ENCODE measurements around the gene USP7. TPM values are rescaled to one million over a fixed set of nuclear protein-coding genes. Genes with fewer than 3 reads are reported as not detected.
"Not testable (repeated sequence)": the region's sequence is repeated elsewhere in the genome, so short reads cannot be mapped to it uniquely, and the experiment has no call there.

USP7 gene
- polyA plus RNA-seq, 3 donors: 18.6 to 30.5 (median 27.3) TPM

DNA sequence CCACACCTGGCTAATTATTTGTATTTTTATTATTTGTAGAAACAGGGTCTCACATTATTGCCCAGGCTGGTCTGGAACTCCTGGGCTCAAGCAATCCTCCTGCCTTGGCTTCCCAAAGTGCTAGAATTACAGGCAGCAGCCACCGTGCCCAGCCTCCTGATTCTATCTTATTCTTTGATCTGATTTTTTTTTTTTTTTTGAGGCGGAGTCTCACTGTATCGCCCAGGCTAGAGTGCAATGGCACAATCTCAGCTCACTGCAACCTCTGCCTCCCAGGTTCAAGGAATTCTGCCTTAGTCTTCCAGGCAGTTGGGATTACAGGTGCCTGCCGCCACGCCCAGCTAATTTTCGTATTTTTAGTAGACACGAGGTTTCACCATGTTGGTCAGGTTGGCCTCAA, 88.4 kb downstream of the USP7 start:
- not testable (repeated sequence) for H3K27ac ChIP-seq (ENCODE audit: low read depth, low read length)
- 77 to 79% (median 79%) methylated on average over 7 of the region's 7 CpGs for WGBS, 3 donors

DNA sequence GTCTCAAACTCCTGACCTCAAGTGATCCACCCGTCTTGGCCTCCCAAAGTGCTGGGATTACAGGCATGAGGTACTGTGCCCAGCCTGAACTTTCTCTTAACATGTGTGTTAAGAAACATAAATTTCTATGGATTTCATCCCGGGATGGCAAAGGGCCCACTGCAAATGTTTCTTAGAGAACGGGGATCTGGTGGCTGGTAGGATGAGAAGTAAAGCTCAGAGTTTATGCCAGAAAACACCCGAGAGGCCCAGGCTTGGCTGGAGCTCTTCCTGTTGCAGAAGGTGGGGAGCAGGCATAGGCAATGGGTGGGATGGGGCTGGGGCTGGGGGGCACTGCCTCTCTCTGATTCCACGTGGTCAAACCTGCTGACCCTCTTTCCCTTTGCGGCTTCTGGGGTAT, 89.3 kb downstream of the USP7 start:
- no peak overlapping the region for H3K27ac ChIP-seq (ENCODE audit: low read depth, low read length)
- 34 to 74% (median 37%) methylated on average over 6 of the region's 6 CpGs for WGBS, 3 donors

DNA sequence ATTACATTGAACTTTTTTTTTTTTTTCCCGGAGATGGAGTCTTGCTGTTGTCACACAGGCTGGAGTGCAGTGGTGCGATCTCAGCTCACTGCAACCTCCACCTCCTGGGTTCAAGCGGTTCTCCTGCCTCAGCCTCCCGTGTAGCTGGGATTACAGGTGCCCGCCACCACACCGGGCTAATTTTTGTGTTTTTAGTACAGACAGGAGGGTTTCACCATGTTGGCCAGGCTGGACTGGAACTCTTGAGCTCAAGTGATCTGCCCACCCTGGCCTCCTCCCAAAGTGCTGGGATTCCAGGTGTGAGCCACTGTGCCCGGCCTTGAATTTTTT, 89.9 kb downstream of the USP7 start:
- H3K27ac ChIP-seq (ENCODE audit: low read depth, low read length): not testable (repeated sequence)
- 88 to 91% (median 88%) methylated on average over 7 of the region's 7 CpGs for WGBS, 3 donors

GRCh38 chr16:8872967-8873865, 90.5 kb downstream of the USP7 start:
- WGBS, 3 donors: 88 to 91% (median 90%) methylated on average over 22 of the region's 22 CpGs

GRCh38 chr16:8872071-8872470, 91.6 kb downstream of the USP7 start:
- 94 to 98% (median 96%) methylated on average over 5 of the region's 5 CpGs for WGBS, 3 donors
- no peak overlapping the region for H3K27ac ChIP-seq (ENCODE audit: low read depth, low read length)

More at GRCh38 chr16:8872967-8873865, 90.5 kb downstream of the USP7 start:
- H3K27ac ChIP-seq (ENCODE audit: low read depth, low read length): no peak overlapping the region

GRCh38 chr16:8869988-8870241, 93.8 kb downstream of the USP7 start:
- H3K27ac ChIP-seq (ENCODE audit: low read depth, low read length): not testable (repeated sequence)
- WGBS, 3 donors: 97 to 98% (median 97%) methylated on average over 10 of the region's 10 CpGs

- no peak overlapping the region for H3K27ac ChIP-seq (ENCODE audit: low read depth, low read length)
- 23 to 27% (median 24%) methylated on average over 37 of the region's 37 CpGs for WGBS, 3 donors
Observed at GRCh38 chr16:8869212-8869987, 94.3 kb downstream of the USP7 start.

GRCh38 chr16:8868416-8869211, 95.1 kb downstream of the USP7 start, which contains the start of gene CARHSP1:
Gene CARHSP1 (minus strand): TSS chr16:8869006. CDS start chr16:8859328, 9,678 bp downstream.
- H3K27ac ChIP-seq (ENCODE audit: low read depth, low read length): peak within 1 kb of the TSS; percentile 51
- 1% methylated on average over 71 to 83 of the region's 83 CpGs for WGBS, 3 donors

GRCh38 chr16:8867932-8868415, 95.7 kb downstream of the USP7 start:
- H3K27ac ChIP-seq (ENCODE audit: low read depth, low read length): peak overlapping the region; percentile 51
- 0% methylated on average over 15 to 16 of the region's 16 CpGs for whole genome bisulfite sequencing, 3 donors

DNA sequence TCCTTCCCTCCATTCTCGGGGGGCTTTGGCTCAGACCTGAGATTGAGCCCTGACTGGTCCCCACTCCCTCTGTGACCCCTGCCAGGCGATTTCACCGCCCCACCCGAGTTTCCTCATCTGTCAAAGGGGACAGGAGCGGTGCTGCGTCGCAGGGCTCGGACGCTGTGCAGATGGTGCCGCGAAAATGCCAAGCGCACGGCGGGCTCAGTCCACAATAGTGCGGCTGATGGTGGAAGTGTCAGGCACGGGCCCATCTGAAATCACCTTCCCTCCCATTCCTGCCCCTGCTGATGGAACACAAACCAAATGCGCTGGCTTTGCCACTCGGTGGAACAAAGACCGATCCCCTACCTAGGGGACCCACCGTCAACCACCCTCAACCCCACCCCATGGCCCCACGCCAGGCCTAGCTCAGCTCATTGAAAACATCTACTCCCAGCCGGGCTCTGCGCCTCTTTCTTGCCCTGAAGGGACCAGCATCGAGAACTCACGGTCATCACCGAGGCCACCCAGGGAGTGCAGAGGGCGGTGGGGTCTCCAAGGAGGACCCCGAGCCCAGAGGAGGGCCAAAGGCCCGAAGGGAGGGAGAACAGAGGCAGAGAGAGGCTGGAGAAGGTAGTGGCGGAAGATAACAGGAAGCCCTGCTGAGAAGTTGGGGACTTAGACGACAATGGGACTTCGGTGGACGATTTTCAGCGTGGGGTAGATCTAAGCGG, 96.3 kb downstream of the USP7 start:
- 2 to 4% (median 3%) methylated on average over 35 of the region's 35 CpGs for WGBS, 3 donors
- peak overlapping the region; percentile 19 for H3K27ac ChIP-seq (ENCODE audit: low read depth, low read length)

- peak overlapping the region; percentile 19 for H3K27ac ChIP-seq (ENCODE audit: low read depth, low read length)
- 22 to 28% (median 26%) methylated on average over 9 to 16 of the region's 16 CpGs for WGBS, 3 donors
Observed at GRCh38 chr16:8866884-8867215, 96.9 kb downstream of the USP7 start.

DNA sequence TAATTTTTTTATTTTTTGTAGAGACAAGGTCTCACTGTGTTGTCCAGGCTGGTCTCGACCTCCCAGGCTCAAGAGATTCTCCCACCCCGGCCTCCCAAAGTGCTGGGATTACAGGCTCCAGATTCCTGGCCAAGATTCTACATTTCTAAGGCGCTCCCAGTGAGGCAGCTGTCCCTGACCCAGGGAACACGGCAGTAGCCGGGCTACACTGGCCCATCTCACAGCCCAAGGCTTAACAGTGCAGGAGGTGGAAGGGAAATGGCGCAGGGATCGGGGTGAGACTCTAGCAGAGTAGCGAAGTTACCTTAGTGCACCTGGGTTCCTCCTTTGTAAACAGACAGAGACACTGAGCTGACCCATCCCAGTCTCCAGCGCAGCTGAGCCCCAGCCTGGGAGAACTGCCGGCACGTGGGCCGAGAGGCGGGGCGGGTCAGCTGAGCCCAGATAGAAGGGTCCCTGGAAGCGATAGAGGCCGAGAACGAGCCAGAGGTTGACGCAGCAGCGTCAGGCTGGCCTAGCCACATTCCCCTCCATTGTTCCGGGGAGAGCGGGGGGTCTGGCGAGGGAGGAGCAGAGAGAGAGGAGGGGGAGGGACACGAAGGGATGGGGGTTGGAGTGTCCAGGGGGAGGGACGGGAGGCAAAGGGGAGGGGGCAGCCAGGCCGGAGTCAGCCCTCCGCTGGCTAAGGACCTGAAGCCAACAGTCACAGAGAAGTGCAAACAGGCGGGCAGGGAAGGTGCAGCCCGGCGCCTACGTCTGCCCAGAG, 97.4 kb downstream of the USP7 start:
- 17 to 44% (median 44%) methylated on average over 25 to 30 of the region's 30 CpGs for WGBS, 3 donors
- H3K27ac ChIP-seq (ENCODE audit: low read depth, low read length): no peak overlapping the region

DNA sequence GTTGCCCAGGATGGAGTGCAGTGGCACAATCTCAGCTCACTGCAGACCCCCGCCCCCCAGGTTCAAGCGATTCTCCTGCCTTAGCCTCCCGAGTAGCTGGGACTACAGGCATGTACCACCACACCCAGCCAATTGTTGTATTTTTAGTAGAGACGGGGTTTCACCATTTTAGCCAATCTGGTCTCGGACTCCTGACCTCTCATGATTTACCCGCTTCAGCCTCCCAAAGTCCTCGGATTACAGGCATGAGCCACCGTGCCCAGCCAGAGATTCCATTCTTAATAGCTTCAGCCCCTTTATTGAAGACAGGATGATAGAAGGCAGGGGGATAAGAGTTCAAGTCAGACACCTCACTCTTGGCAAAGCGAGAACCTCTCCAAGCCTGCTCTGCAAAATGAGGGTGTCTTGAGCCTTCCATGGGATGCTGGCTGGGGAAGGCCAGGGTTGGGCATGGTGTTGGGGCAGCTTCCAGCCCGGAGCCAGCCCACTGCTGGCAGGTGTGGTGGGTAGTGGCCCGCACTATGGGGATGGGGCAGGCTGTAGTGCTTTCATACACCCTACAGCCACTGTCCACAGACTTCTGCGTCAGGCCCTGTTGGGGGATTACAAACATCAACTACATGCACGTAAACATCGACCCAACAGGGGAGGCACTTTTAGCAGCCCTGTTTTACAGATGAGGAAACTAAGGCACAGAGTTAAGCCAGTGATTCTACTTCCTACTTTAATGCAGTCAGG, 98.4 kb downstream of the USP7 start:
- H3K27ac ChIP-seq (ENCODE audit: low read depth, low read length): no peak overlapping the region
- WGBS, 3 donors: 89 to 93% (median 91%) methylated on average over 14 of the region's 14 CpGs

DNA sequence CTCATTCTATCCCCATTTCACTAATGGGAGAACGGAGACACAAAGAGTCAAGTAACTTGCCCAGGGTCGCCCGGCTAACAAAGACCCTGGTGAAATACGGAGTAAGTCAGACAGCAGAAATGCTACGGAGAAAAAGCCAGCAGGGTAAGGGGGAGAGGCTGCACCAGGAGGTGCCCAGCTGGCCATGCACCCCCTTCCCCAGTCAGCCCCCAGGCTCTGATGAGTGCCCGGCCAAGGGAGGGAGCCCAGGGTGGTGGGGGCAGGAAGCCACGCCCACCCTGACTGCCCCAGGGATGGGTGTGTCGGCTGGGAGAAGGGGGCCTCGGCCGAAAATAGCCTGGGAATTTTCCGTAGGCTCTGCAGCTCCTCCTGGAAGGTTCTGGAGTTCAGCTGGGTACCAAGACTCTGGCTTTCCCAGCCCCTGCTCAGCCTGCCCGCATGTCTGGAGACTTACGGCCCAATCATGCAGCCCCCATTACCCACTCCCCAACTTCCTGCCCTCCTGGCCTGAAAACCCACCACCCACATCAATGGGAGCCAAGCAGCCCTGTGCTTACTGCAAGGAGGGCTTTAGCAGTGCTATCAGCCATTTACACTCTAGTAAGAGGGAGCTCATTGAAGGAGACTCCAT, 99.1 kb downstream of the USP7 start:
- WGBS, 3 donors: 32 to 56% (median 48%) methylated on average over 11 to 13 of the region's 13 CpGs
- H3K27ac ChIP-seq (ENCODE audit: low read depth, low read length): no peak overlapping the region

DNA sequence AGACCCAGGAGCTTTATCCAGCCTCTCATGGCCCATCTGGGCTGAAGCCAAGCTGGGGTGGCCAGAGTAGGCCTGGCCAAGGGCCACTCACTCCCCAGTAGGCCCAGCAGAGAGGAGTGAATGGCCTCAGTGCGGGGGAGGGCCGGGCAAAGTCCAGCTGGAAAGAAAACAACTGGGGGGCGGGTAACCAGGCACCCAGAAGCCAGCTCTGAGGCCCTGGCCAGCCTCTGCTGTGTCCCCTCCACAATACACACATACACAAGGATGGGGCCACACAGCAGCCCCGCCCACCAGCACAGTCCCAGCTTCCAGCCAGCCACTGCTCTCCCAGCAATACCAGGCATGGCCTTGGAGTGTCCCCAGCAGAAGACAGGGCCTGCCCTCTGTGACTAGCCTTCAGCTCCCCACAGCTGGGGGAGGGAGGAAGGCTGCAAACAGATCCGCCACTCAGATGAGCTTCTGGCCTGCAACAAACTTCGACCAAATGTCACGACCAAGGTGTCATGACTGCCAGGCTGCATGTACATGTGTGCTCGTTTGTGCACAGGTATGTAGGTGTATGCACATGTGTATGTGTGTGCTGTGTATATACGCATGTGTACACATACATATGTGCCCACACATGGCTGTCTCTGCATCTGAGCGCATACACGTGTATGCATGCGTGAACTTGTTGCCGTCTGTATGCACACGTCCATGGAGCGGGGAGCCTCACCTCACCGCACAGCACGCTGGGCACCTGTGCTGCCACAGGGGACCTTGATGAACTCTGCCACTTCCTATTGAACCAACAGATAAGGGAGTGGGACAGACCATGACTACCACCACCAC, 99.9 kb downstream of the USP7 start:
- WGBS, 3 donors: 24 to 77% (median 65%) methylated on average over 17 of the region's 17 CpGs
- no peak overlapping the region for H3K27ac ChIP-seq (ENCODE audit: low read depth, low read length)
